HEK293 (cell line): ENCODE measurements around the gene TBC1D4.

Source experiments
- CTCF ChIA-PET: fragments of 350-600 bp; formaldehyde crosslinking; extraction: SDS; loops from one replicate; lab custom pipeline; 2021; ENCODE audit warnings: antibody characterized with exemption; lab: Yijun Ruan, JAX
- POLR2A ChIA-PET: fragments of 300-600 bp; formaldehyde crosslinking; extraction: SDS; loops from one replicate; lab custom pipeline; 2020; ENCODE audit warnings: antibody characterized with exemption, inconsistent platforms; lab: Yijun Ruan, JAX
- H3K27ac ChIP-seq: fragments of 200-500 bp; sonication (Bioruptor generic); 2 replicates; pipeline ENCODE4 v1.5.1; 2014; ENCODE audit warnings: low read depth, low read length, control low read depth, inconsistent platforms; ENCODE audit errors: extremely low read depth
- H3K36me3 ChIP-seq, 2 experiments: fragments of 200-500 bp in 1 of 2; sonication (Bioruptor generic) in 1 of 2; 1 replicate in 1 of 2; 2 replicates in 1 of 2; pipeline ENCODE4 v1.5.1; 2014 to 2017; ENCODE audit warnings: inconsistent platforms in 2 of 2, low read length in 2 of 2; ENCODE audit not compliant: control insufficient read depth in 2 of 2, insufficient read depth in 1 of 2
- H3K4me1 ChIP-seq: fragments of 200-500 bp; sonication (Bioruptor generic); 2 replicates; pipeline ENCODE4 v1.5.1; 2014; ENCODE audit warnings: mild to moderate bottlenecking, low read length, inconsistent platforms; ENCODE audit not compliant: control insufficient read depth, insufficient read depth
- H3K4me3 ChIP-seq: 2 replicates; pipeline ENCODE4 v1.5.1; 2011; ENCODE audit warnings: low read depth, mild to moderate bottlenecking, control low read depth, low read length, moderate library complexity
- H3K9me3 ChIP-seq: fragments of 200-500 bp; sonication (Bioruptor generic); 2 replicates; pipeline ENCODE4 v1.5.1; 2014; ENCODE audit warnings: low read depth, low read length, inconsistent platforms; ENCODE audit not compliant: control insufficient read depth, insufficient read depth
- BCL11A ChIP-seq: fragments of 450-650 bp; formaldehyde crosslinking; IDR thresholded peaks from 2 replicates; pipeline ENCODE4 v1.5.1; 2016; ENCODE audit warnings: low read depth, missing biosample characterization, missing genetic modification characterization
- MEIS1 ChIP-seq: sonication (generic); formaldehyde crosslinking; IDR thresholded peaks from 2 replicates; pipeline ENCODE4 v1.8.1; 2022; ENCODE audit warnings: missing genetic modification reagents, mild to moderate bottlenecking, borderline replicate concordance
- ZBTB17 ChIP-seq: fragments of 450-650 bp; formaldehyde crosslinking; IDR thresholded peaks from 2 replicates; pipeline ENCODE4 v1.5.1; 2016; ENCODE audit warnings: missing biosample characterization, missing genetic modification characterization
- ZNF155 ChIP-seq: fragments of 450-650 bp; formaldehyde crosslinking; IDR thresholded peaks from 2 replicates; pipeline ENCODE4 v1.5.1; 2016; ENCODE audit warnings: missing biosample characterization, missing genetic modification characterization
- ZNF19 ChIP-seq: fragments of 450-650 bp; formaldehyde crosslinking; IDR thresholded peaks from 2 replicates; pipeline ENCODE4; 2016; ENCODE audit warnings: missing biosample characterization, missing genetic modification characterization, low read depth
- ZNF202 ChIP-seq: fragments of 450-650 bp; formaldehyde crosslinking; IDR thresholded peaks from 2 replicates; pipeline ENCODE4 v1.5.1; 2016; ENCODE audit warnings: missing biosample characterization, missing genetic modification characterization, borderline replicate concordance
- ZNF274 ChIP-seq, 2 experiments: fragments of 200-500 bp in 1 of 2; fragments of 450-650 bp in 1 of 2; sonication (Bioruptor generic) in 1 of 2; formaldehyde crosslinking in 1 of 2; IDR thresholded peaks; 2 replicates each; pipeline versions ENCODE4 v1.5.1 to v1.6.1; 2014 to 2016; ENCODE audit warnings: borderline replicate concordance in 1 of 2, inconsistent platforms in 1 of 2, low read length in 1 of 2, missing biosample characterization in 1 of 2, missing genetic modification characterization in 1 of 2
- ZNF677 ChIP-seq: fragments of 450-650 bp; IDR thresholded peaks from 2 replicates; pipeline ENCODE4 v1.5.0; 2018; ENCODE audit warnings: missing biosample characterization, mild to moderate bottlenecking, missing genetic modification characterization, moderate library complexity
- ZNF707 ChIP-seq: fragments of 450-650 bp; formaldehyde crosslinking; IDR thresholded peaks from 2 replicates; pipeline ENCODE4 v1.5.1; 2016; ENCODE audit warnings: missing biosample characterization, missing genetic modification characterization
- ZNF785 ChIP-seq: fragments of 450-650 bp; formaldehyde crosslinking; IDR thresholded peaks from 2 replicates; pipeline ENCODE4 v1.5.1; 2016; ENCODE audit warnings: missing biosample characterization, missing genetic modification characterization
- ZSCAN30 ChIP-seq: fragments of 450-650 bp; IDR thresholded peaks from 2 replicates; pipeline ENCODE4 v1.5.1; 2018; ENCODE audit warnings: missing biosample characterization, mild to moderate bottlenecking, missing genetic modification characterization, moderate library complexity
- TF ChIP-seq, protein P1 (sequence below): fragments of 450-650 bp; formaldehyde crosslinking; IDR thresholded peaks from 2 replicates; pipeline ENCODE4 v1.5.1; 2016; ENCODE audit warnings: missing biosample characterization, missing genetic modification characterization
- TF ChIP-seq, protein P2 (sequence below): fragments of 450-650 bp; formaldehyde crosslinking; IDR thresholded peaks from 2 replicates; pipeline ENCODE4 v1.5.1; 2016; ENCODE audit warnings: missing biosample characterization, missing genetic modification characterization, borderline replicate concordance
- TF ChIP-seq, protein P3 (sequence below): fragments of 450-650 bp; formaldehyde crosslinking; IDR thresholded peaks from 2 replicates; pipeline ENCODE4 v1.5.1; 2016; ENCODE audit warnings: missing biosample characterization, missing genetic modification characterization

Gene TBC1D4

DNA sequence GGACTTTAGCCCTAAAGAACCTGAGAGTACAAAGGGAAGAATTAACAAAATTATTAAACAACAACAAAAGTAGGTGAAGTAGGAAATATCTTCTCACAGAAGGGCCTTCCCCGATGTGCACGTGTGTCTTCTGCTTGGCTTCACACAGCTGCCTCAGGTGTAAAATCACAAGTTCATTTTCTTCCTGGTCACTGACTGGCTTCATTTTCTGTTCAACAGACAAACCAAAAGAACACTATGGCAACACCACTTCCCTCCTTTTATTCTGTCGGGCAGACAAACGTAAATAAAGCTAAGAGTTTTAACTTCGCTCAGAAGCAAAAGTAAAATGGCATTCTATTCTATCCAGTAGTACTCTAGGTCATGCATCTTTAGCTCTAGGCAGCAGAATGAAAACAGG is 140.9 kb downstream of the TBC1D4 start:
- TF ChIP-seq ZNF785 = no peak
- no peak for TF ChIP-seq MEIS1 (CRISPR knock-in tag)
- TF ChIP-seq ZNF202 (tag by site-specific recombination) = no peak
- Histone ChIP-seq H3K4me3 (no peak overlapping the region), H3K27ac (no peak overlapping the region), H3K9me3 (no peaks in the 10 kb centered on the region), H3K36me3 (peaks cover 0 to 25% of the 10 kb centered on the region in 2 experiments; a peak in 2 of 3 replicates), H3K4me1 (no peaks in the 10 kb centered on the region)
- CTCF ChIA-PET = no interaction called here
- POLR2A ChIA-PET = no interaction called here

DNA sequence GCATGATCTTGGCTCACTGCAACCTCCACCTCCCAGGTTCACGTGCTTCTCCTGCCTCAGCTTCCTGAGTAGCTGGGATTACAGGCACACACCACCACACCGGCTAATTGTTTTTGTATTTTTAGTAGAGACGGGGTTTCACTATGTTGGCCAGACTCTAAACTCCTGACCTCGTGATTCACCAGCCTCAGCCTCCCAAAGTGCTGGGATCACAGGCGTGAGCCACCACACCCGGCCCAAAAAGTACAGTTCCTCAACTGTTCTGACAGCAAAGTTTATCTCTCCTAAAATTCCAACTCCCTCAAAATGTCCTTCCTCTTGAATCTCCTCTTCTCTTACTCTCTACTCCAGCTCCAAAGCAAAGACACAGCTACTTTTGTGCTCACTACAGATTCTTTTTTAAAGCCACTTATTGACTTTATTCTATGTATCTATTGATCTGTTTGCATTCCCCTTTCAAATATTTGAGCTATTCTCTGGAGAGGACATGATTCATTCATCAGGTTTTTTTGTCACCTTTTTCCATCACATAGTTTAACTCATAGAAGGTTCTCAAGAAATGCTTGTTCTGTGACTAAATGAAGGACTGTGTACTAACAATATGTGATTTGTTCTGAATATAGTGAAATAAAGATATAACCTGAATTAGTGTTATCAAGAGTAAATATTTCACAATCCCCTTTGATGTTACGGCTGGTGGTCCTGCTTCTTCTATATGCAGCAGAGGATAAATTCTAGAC is 142.2 kb downstream of the TBC1D4 start:
- ChIA-PET POLR2A (no interaction called here), CTCF (interaction anchor here (0.7 kb wide), 1 partner anchor 19 kb away, joined by 4 read pairs; no protein-coding TSS in a partner anchor)
- no peaks in the 10 kb centered on the region for H3K4me1 ChIP-seq
- no peaks in the 10 kb centered on the region for H3K9me3 ChIP-seq
- TF ChIP-seq ZSCAN30 (no peak), ZNF274 (IDR thresholded peaks at IDR 0.05; ENCODE audit: low read length) (no peak), ZNF274 (tag by site-specific recombination; IDR thresholded peaks at IDR 0.05; ENCODE audit: borderline replicate concordance) (no peak), BCL11A (tag by site-specific recombination) (no peak), ZNF677 (tag by site-specific recombination) (no peak), ZBTB17 (tag by site-specific recombination) (no peak), ZNF707 (no peak), ZNF155 (tag by site-specific recombination) (no peak), ZNF19 (tag by site-specific recombination) (no peak)
- TF ChIP-seq, protein P1, sequence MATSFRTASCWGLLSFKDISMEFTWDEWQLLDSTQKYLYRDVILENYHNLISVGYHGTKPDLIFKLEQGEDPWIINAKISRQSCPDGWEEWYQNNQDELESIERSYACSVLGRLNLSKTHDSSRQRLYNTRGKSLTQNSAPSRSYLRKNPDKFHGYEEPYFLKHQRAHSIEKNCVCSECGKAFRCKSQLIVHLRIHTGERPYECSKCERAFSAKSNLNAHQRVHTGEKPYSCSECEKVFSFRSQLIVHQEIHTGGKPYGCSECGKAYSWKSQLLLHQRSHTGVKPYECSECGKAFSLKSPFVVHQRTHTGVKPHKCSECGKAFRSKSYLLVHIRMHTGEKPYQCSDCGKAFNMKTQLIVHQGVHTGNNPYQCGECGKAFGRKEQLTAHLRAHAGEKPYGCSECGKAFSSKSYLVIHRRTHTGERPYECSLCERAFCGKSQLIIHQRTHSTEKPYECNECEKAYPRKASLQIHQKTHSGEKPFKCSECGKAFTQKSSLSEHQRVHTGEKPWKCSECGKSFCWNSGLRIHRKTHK (tag by site-specific recombination) = no peak
- TF ChIP-seq, protein P2, sequence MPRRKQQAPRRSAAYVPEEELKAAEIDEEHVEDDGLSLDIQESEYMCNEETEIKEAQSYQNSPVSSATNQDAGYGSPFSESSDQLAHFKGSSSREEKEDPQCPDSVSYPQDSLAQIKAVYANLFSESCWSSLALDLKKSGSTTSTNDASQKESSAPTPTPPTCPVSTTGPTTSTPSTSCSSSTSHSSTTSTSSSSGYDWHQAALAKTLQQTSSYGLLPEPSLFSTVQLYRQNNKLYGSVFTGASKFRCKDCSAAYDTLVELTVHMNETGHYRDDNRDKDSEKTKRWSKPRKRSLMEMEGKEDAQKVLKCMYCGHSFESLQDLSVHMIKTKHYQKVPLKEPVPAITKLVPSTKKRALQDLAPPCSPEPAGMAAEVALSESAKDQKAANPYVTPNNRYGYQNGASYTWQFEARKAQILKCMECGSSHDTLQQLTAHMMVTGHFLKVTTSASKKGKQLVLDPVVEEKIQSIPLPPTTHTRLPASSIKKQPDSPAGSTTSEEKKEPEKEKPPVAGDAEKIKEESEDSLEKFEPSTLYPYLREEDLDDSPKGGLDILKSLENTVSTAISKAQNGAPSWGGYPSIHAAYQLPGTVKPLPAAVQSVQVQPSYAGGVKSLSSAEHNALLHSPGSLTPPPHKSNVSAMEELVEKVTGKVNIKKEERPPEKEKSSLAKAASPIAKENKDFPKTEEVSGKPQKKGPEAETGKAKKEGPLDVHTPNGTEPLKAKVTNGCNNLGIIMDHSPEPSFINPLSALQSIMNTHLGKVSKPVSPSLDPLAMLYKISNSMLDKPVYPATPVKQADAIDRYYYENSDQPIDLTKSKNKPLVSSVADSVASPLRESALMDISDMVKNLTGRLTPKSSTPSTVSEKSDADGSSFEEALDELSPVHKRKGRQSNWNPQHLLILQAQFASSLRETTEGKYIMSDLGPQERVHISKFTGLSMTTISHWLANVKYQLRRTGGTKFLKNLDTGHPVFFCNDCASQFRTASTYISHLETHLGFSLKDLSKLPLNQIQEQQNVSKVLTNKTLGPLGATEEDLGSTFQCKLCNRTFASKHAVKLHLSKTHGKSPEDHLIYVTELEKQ = no peak
- TF ChIP-seq, protein P3, sequence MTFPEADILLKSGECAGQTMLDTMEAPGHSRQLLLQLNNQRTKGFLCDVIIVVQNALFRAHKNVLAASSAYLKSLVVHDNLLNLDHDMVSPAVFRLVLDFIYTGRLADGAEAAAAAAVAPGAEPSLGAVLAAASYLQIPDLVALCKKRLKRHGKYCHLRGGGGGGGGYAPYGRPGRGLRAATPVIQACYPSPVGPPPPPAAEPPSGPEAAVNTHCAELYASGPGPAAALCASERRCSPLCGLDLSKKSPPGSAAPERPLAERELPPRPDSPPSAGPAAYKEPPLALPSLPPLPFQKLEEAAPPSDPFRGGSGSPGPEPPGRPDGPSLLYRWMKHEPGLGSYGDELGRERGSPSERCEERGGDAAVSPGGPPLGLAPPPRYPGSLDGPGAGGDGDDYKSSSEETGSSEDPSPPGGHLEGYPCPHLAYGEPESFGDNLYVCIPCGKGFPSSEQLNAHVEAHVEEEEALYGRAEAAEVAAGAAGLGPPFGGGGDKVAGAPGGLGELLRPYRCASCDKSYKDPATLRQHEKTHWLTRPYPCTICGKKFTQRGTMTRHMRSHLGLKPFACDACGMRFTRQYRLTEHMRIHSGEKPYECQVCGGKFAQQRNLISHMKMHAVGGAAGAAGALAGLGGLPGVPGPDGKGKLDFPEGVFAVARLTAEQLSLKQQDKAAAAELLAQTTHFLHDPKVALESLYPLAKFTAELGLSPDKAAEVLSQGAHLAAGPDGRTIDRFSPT (tag by site-specific recombination) = no peak
- H3K4me3 ChIP-seq = no peak overlapping the region
- no peak overlapping the region for H3K27ac ChIP-seq
- peaks cover 0 to 36% of the 10 kb centered on the region in 2 experiments; a peak in 2 of 3 replicates for H3K36me3 ChIP-seq
